Hepatocyte (in vitro differentiated cells): ENCODE results near the gene KCNJ14.

Experiments
- CTCF ChIP-seq: fragments of 200-600 bp; sonication (generic); IDR thresholded peaks from 2 replicates; pipeline ENCODE4 v1.5.1; 2016; ENCODE audit warnings: antibody characterized with exemption, mild to moderate bottlenecking; ENCODE audit not compliant: poor library complexity
- EZH2phosphoT487 ChIP-seq: fragments of 200-600 bp; sonication (generic); IDR thresholded peaks from one replicate; pipeline ENCODE4 v1.6.1; 2018; ENCODE audit warnings: antibody characterized with exemption, mild to moderate bottlenecking, low read depth, moderate library complexity; ENCODE audit not compliant: unreplicated experiment, severe bottlenecking

- TF ChIP-seq CTCF: no peak
- TF ChIP-seq EZH2phosphoT487: no peak
Observed at GRCh38 chr19:48450441-48450840, 4.9 kb upstream of the KCNJ14 start.
